Measurements from ENCODE around the gene WIPI1. TPM values are rescaled to one million over a fixed set of nuclear protein-coding genes. Genes with fewer than 3 reads are reported as not detected.
A peak's percentile ranks its signal among the peaks of the same experiment; 100 is the strongest.

WIPI1 gene
- 10 to 100 TPM; 77.1 to 79.1 TPM for total RNA-seq

GRCh38 chr17:68457168-68457538 lies at the start of gene WIPI1:
Gene WIPI1, minus strand, starts transcription at chr17:68457496. Its CDS starts 75 bp downstream, at chr17:68457421.
- peaks cover 7% of the 10 kb centered on the region for H3K4me1 ChIP-seq
- no peaks in the 10 kb centered on the region for H3K9me3 ChIP-seq
- intact Hi-C loops (cut with DNase I), result no loop called here
- peak; percentile 65 for DNase-seq
- H3K4me3 ChIP-seq, result peak within 1 kb of the TSS; percentile 76
- peak within 1 kb of the TSS; percentile 87 to 88 for H3K9ac ChIP-seq (ENCODE audit: low read depth in 2 of 2, low read length in 2 of 2)
- H3K36me3 ChIP-seq, result no peaks in the 10 kb centered on the region
- peak within 1 kb of the TSS; percentile 92 for H3K27ac ChIP-seq
- TF ChIP-seq, protein P1, sequence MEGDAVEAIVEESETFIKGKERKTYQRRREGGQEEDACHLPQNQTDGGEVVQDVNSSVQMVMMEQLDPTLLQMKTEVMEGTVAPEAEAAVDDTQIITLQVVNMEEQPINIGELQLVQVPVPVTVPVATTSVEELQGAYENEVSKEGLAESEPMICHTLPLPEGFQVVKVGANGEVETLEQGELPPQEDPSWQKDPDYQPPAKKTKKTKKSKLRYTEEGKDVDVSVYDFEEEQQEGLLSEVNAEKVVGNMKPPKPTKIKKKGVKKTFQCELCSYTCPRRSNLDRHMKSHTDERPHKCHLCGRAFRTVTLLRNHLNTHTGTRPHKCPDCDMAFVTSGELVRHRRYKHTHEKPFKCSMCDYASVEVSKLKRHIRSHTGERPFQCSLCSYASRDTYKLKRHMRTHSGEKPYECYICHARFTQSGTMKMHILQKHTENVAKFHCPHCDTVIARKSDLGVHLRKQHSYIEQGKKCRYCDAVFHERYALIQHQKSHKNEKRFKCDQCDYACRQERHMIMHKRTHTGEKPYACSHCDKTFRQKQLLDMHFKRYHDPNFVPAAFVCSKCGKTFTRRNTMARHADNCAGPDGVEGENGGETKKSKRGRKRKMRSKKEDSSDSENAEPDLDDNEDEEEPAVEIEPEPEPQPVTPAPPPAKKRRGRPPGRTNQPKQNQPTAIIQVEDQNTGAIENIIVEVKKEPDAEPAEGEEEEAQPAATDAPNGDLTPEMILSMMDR (IDR thresholded peaks at IDR 0.05), result no peak
- H3K27me3 ChIP-seq, result no peaks in the 10 kb centered on the region

DNA sequence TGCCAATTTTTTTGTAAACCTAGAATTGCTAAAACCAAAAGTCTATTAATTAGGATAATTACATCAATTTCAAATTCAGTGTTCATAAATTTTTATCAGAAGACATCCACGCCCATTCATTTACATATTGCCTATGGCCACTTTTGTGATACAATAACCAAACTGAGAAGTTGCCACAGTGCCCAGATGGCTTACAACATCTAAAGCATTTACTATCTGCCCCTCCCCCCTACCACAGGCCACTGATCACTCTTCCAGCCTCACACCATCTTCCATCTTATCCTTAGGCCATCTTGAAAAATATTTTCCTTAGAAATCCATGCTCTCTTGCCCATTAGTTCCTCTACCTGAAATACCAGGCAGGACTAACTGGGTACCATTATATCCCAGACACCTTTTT lies 48.7 kb upstream of the WIPI1 start:
- Histone ChIP-seq H3K27me3 (no peaks in the 10 kb centered on the region), H3K9me3 (no peaks in the 10 kb centered on the region), H3K4me1 (peaks cover under 1% of the 10 kb centered on the region), H3K27ac (no peak overlapping the region), H3K4me3 (no peak overlapping the region), H3K36me3 (no peaks in the 10 kb centered on the region), H3K9ac (ENCODE audit: low read depth in 2 of 2, low read length in 2 of 2) (no peak overlapping the region)
- intact Hi-C loops (cut with DNase I), result no loop called here
- TF ChIP-seq, protein P1 (IDR thresholded peaks at IDR 0.05), result no peak
- DNase-seq, result no peak

DNA sequence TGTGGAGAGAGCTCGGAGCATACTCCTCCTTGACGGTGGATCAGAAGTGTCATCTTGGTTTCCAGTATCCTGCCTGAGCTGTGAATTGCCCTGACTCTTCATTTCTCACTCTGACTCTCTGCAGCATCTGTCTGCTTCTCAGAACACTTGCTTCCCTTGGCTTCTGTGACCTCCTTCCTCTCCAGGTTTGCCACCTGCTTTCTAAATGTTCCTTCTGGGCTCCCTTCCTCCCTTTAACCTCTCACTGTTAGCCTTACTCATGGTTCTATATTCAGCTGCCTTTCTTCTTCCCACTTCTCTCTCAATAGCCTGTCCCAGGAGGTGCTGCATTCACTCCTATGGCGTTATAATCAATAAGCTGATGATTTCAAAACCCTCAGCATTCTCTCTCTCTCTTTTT lies 43.8 kb upstream of the WIPI1 start:
- Histone ChIP-seq H3K4me3 (no peak overlapping the region), H3K9ac (ENCODE audit: low read depth in 2 of 2, low read length in 2 of 2) (no peak overlapping the region), H3K36me3 (no peaks in the 10 kb centered on the region), H3K9me3 (no peaks in the 10 kb centered on the region), H3K27ac (no peak overlapping the region), H3K4me1 (no peaks in the 10 kb centered on the region), H3K27me3 (no peaks in the 10 kb centered on the region)
- TF ChIP-seq, protein P1 (IDR thresholded peaks at IDR 0.05), result no peak
- no peak for DNase-seq
- intact Hi-C loops (cut with DNase I), result no loop called here

GRCh38 chr17:68499587-68499986 lies 42.3 kb upstream of the WIPI1 start:
- intact Hi-C loops (cut with DNase I), result no loop called here
- H3K9me3 ChIP-seq, result no peaks in the 10 kb centered on the region
- H3K36me3 ChIP-seq, result no peaks in the 10 kb centered on the region
- no peak overlapping the region for H3K4me3 ChIP-seq
- TF ChIP-seq, protein P1 (IDR thresholded peaks at IDR 0.05), result no peak
- no peak overlapping the region for H3K9ac ChIP-seq (ENCODE audit: low read depth in 2 of 2, low read length in 2 of 2)
- no peak for DNase-seq
- no peaks in the 10 kb centered on the region for H3K27me3 ChIP-seq
- H3K4me1 ChIP-seq, result no peaks in the 10 kb centered on the region
- H3K27ac ChIP-seq, result no peak overlapping the region

GRCh38 chr17:68498479-68499326 lies 41.4 kb upstream of the WIPI1 start:
- Histone ChIP-seq H3K9me3 (no peaks in the 10 kb centered on the region), H3K27me3 (no peaks in the 10 kb centered on the region), H3K4me3 (no peak overlapping the region), H3K9ac (ENCODE audit: low read depth in 2 of 2, low read length in 2 of 2) (peak overlapping the region in 1 of 2 donors; percentile 56), H3K36me3 (no peaks in the 10 kb centered on the region), H3K4me1 (no peaks in the 10 kb centered on the region), H3K27ac (peak overlapping the region; percentile 53)
- TF ChIP-seq, protein P1 (IDR thresholded peaks at IDR 0.05), result no peak
- intact Hi-C loops (cut with DNase I), result no loop called here
- peak; percentile 32 for DNase-seq

Measured in colonic mucosa (tissue), 4 donors.